Measurements from ENCODE around the gene PACSIN1. TPM values are rescaled to one million over a fixed set of nuclear protein-coding genes. Genes with fewer than 3 reads are reported as not detected.
A peak's percentile ranks its signal among the peaks of the same experiment; 100 is the strongest.

PACSIN1 gene
- total and polyA plus RNA-seq, 2 of the 4 experiments (the other 2 are of a cell fraction), result 0.02 TPM; not detected in 1

- no TSS peak for BruUV-seq (replicated peaks)
- Histone ChIP-seq H3K9ac (ENCODE audit: low read depth, low read length) (no peak overlapping the region), H4K5ac (ENCODE audit: low read depth, low read length) (no peak overlapping the region), H3K4me1 (ENCODE audit: control insufficient read depth, insufficient read depth, low read length) (peaks cover 4% of the 10 kb centered on the region; the same call in 1 of the 2 replicates), H3K23ac (ENCODE audit: low read depth, low read length) (no peak overlapping the region), H2BK15ac (ENCODE audit: low read depth, low read length) (no peak overlapping the region), H3K4me2 (ENCODE audit: low read depth, low read length) (no peak overlapping the region), H2BK5ac (ENCODE audit: low read depth, low read length, poor library complexity, severe bottlenecking) (no peak overlapping the region), H3K27ac (ENCODE audit: insufficient read depth, low read length) (no peak overlapping the region), H3K14ac (replicated peaks; ENCODE audit: low read depth, low read length) (no peak overlapping the region), H3K79me1 (ENCODE audit: low read depth in 1 of 2, low read length in 2 of 2) (no peaks in the 10 kb centered on the region), H3K9me1 (ENCODE audit: insufficient read depth, low read length) (no peaks in the 10 kb centered on the region; the same call in 1 of the 2 replicates), H2AK9ac (replicated peaks; ENCODE audit: low read depth, low read length, poor library complexity) (peak overlapping the region; percentile 72), H3K4me3 (ENCODE audit: insufficient read depth, low read depth, low read length) (no peak overlapping the region), H4K91ac (ENCODE audit: insufficient read depth, low read depth, low read length) (no peak overlapping the region), H3K56ac (ENCODE audit: extremely low read depth, insufficient read depth, low read length) (no peak overlapping the region), H2BK120ac (ENCODE audit: low read depth, low read length) (no peak overlapping the region), H3K27me3 (ENCODE audit: control insufficient read depth, insufficient read depth, low read length) (peaks cover 35% of the 10 kb centered on the region), H2BK20ac (ENCODE audit: low read depth, low read length) (no peak overlapping the region), H2AFZ (replicated peaks; ENCODE audit: low read length, poor library complexity) (no peak overlapping the region), H3K9me3 (ENCODE audit: control insufficient read depth, insufficient read depth, low read length) (no peaks in the 10 kb centered on the region), H3K18ac (ENCODE audit: low read depth, low read length) (no peak overlapping the region), H4K20me1 (ENCODE audit: insufficient read depth, low read length) (no peaks in the 10 kb centered on the region), H3K4ac (ENCODE audit: low read depth, low read length) (no peak overlapping the region), H4K8ac (ENCODE audit: low read depth in 2 of 2, low read length in 2 of 2) (no peak overlapping the region), H3K36me3 (ENCODE audit: control insufficient read depth, insufficient read depth, low read length) (no peaks in the 10 kb centered on the region), H2AK5ac (ENCODE audit: low read depth, low read length) (no peak overlapping the region)
- DNase-seq, result no peak
- POLR2A ChIA-PET (ENCODE audit: unreplicated experiment), result no interaction called here
- no peak for ATAC-seq (ENCODE audit: low read depth)
- dilution Hi-C loops (cut with HindIII; ENCODE audit: low sequenced_read_pairs, unreplicated experiment) (no loop called here), intact Hi-C loops (cut with micrococcal nuclease) (no loop called here), in situ Hi-C loops (cut with MboI; ENCODE audit: low sequenced_read_pairs) (no loop called here)
- 83% methylated on average over 2 of the region's 4 CpGs; no CpG with 5 or more reads in 1 of the 2 experiments for WGBS, 2 experiments (ENCODE audit: extremely low coverage in 2 of 2, insufficient read length in 1 of 2)
- CTCF ChIA-PET, result no interaction called here
- TF ChIP-seq USF2 (IDR thresholded peaks at IDR 0.05; ENCODE audit: low read depth, low read length), result no peak
These were observed 2.0 kb upstream of the PACSIN1 start for GRCh38 chr6:34463849-34464248.
